NK-92 (cell line): ENCODE data around the gene CA10.

Experiments
- DNase-seq: peaks from one replicate; lab custom pipeline; 2025; ENCODE audit not compliant: unreplicated experiment; lab: John Stamatoyannopoulos, UW

Gene CA10

GRCh38 chr17:51890710-51891109, 267.8 kb downstream of the CA10 start:
- no peak for DNase-seq

GRCh38 chr17:51888816-51889215, 269.7 kb downstream of the CA10 start:
- DNase-seq, result no peak

DNA sequence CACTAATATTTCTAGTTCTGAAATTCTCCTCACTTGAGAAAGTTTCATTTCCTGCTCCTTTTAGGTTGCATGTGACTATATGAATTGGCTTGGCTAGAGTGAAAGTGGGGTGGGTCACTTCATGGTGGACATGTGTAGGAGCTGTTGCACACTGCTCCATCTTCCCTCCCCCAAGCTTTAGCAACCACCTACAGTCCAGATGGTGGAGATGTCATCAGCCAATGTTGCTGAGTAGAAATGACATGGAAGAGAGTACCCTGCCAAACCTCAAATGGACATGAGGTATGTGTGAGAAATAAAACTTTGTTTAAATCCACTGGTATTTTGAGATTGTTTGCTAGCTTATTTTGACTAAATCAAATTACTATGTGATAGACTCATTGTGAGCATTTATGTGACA, 281.5 kb downstream of the CA10 start:
- DNase-seq, result no peak

GRCh38 chr17:51873302-51873701, 285.2 kb downstream of the CA10 start:
- DNase-seq, result no peak

DNA sequence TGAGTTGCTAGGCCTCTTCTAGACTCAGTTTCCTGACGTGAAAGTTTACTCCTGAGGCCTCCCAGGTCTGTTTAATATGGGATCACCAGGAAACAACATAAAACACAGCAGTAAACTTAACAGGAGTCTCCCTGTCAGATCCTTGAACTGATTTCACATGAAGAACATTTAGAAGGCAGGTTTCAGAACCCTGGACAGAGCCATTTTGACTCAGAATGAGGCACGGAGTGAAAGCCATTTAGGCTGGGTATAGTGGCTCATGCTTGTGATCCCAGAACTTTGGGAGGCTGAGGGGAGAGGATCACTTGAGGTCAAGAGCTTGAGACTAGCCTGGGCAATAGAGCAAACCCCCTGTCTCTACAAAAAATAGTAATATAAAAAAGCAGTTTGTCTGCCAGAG, 289.1 kb downstream of the CA10 start:
- no peak for DNase-seq

- DNase-seq, result no peak
These were observed 297.5 kb downstream of the CA10 start for GRCh38 chr17:51860954-51861561.

DNA sequence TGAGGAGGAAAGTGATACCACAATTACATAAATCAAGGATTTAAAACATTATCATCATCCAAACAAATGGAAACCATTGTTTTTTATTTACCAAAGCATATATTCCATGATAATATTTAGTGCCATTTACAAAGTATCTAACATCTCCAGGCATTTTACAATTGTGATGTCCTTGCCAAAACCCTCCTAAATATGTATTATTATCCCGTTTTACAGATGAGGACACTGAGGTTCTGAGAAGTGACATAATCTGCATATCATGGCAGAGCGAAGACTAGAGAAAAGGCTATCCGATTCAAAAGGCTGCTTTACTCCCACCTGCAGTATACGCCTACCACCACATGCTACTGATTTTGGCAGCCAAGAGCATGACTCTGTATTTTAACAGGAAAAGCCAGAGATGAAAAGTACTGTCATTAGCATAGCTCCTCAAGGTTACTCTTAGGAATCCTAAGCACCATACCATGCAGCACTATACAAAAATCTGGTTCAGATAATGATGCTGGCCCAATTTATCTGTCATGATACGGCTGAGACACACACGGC, 301.4 kb downstream of the CA10 start:
- DNase-seq, result no peak

DNA sequence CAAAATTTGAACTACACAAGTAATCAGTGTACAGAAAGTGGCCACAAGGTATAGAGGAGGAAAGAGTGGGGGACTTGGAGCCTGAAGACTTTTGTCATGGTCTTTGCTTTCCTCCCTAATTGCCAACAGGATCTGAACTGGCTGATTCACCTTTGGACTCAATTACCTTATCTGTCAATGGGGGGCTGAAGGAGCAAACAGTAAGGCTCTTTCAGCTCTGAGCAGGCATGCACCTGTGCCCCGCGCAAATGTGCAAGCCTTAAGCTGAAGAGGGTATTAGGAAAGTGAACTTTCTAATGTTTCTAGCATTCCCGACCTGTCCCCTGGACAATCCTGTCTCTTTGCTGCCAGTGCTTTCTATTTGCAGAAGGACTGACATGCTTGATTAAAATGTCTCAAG, 302.7 kb downstream of the CA10 start:
- DNase-seq, result no peak

DNA sequence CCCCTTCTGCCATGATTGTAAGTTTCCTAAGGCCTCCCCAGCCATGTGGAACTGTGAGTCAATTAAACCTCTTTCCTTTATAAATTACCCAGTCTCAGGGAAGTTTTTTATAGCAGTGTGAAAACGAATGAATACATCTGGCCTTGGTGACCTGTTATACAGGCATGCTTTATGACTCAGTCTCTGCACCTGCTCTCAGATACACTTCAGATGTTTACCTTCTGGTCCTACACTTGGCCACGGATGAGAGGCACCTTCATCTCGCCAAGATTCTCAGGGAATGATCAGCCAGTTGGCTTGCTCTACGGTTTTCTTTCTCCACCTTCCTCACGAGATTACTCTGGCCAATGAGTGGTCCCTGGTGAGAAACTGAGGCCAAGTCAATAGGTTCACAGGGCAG, 304.7 kb downstream of the CA10 start:
- DNase-seq, result no peak

DNA sequence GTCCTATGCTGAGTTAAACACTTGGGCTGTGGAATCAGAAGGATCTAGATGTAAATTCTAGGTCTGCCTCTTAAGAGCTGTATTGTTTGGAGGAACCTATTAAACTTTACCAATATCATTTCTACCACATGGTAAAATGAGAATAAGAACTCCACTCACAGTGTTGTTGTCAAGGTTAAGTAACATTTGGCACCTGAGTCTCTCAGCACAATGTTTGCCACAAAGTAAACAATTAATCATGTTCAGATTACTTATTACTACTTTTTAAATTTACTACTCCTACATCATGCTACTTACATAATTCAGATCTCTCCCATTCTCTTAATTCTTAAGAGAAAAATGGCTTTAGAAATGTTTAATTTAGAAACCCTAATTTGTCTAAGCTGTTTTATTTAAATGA, 305.9 kb downstream of the CA10 start:
- DNase-seq, result no peak

DNA sequence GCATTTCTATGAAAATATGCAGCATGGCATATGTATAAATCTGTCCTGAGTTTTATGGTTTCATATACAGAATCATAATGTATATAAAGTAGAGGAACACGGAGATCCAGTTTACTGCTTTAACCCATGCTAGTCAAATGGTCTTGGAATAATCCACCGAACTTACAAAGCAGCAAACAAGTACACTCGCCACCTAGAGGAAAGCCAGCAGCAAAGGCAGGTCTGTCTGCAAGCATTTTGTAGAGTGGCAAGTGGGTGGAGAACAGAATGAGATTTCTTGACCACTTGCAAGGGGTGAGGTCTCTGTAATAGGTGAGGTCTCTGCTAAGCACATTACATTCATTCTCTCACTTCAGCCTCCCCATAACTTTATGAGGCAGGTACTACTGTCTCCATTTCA, 308.3 kb downstream of the CA10 start:
- no peak for DNase-seq

- no peak for DNase-seq
These were observed 310.1 kb downstream of the CA10 start for GRCh38 chr17:51848451-51848850.

DNA sequence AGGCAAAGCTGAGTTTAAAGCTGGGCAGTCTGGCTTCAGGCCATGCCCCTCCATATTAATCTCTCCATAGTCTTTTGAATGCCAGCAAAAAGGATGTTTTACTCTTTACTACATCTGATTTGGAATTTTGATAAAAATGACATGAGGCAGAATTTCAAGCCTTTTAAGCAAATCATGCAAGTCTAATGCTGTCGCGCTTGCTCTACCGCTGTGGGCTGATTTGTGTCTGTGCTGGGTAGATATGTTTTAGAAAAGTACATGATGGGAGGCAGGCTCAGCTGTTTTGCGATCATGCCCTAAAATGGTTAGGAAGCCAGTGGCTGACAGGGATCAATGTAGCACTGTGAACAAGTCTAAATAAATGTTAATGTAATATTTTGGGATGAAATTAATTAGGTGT, 311.9 kb downstream of the CA10 start:
- no peak for DNase-seq

GRCh38 chr17:51845776-51846175, 312.7 kb downstream of the CA10 start:
- no peak for DNase-seq

DNA sequence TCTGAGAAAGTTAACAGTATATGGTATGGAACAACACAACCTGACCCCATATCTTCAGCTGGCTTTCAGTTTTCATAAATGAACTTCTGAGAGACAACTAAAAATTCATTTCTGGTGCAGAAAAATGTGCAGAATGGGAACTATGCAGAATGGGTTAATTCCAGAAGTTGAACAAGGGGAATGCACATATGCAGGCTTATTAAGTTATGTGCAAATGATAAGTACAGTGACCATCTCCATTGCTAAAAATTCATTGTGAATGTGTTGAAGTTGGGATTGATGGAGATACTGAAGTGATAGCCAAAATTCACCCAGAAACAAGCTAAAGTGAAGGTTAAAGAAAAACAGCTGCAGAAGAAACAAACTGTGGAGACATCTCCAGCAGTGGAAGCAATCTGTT, 315.8 kb downstream of the CA10 start:
- no peak for DNase-seq

GRCh38 chr17:51841669-51842068, 316.8 kb downstream of the CA10 start:
- DNase-seq, result no peak

- no peak for DNase-seq
These were observed 317.8 kb downstream of the CA10 start for GRCh38 chr17:51840688-51841087.

DNA sequence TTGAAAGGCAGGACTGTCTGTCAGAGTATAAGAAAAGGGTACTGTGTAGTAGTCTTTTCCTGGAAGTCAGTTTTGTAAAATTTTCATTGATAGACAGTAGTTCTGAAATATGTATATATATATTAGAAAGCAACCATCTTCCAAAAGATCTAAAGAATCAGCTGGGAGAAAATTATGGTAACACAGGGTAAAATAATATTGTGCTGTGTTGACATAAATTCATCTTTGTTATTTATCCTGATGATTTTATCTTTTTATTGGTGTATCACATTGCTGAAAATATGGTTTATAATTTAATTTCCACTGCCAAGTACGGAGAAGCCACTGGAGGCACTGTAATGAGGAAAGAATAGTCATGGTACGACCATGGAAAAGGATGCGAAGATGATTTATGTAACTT, 324.9 kb downstream of the CA10 start:
- DNase-seq, result no peak

DNA sequence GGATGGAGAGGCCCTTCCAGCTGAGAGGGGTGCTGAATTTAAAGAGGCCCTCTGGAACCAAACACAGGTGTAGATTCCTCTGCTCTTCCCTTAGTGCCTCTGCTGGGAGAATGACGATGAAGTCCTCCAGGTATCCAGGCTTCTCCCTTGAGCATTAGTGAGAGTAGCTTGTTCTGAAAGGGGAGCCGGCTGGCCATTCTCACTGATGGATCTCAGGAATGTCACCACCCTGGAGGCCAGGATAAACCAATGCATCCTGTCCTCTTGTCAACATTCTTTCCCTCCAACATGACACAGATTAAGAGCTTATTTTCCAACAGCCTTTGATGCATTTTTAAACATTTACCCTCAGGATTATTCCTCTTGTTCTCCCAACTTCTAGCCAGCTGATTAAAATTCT, 325.5 kb downstream of the CA10 start:
- no peak for DNase-seq

DNA sequence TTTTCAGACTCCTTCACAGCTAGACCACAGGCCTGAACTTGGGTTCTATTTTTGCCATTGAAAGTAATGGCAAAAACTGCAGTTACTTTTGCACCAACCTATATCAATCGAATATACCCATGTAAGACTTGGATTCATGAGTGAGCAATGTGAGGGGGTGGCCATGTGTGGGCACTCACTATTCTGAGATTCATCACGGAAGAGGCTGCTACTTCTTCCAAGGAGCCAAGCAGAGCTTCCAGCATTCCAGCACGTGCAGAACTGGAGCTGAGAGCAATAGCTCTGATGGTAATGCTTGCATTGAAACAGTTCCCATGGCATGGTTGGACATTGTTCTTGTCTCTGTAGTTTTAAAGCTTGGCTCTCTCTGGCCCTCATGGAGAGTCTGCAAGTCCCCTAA, 327.6 kb downstream of the CA10 start:
- DNase-seq, result no peak

GRCh38 chr17:51830451-51830850, 328.1 kb downstream of the CA10 start:
- no peak for DNase-seq

GRCh38 chr17:51828901-51829300, 329.6 kb downstream of the CA10 start:
- DNase-seq, result no peak

GRCh38 chr17:51827140-51827539, 331.4 kb downstream of the CA10 start:
- DNase-seq, result no peak
